T-helper 2 cell treated with Interferon-gamma antibody and Interleukin-4, amounts not matched to agents 5 μg/mL and 100 μg/mL, for 36 hours (primary cell): Measurements from ENCODE around the gene MEF2A.
"Not testable (repeated sequence)": the region's sequence is repeated elsewhere in the genome, so short reads cannot be mapped to it uniquely, and the experiment has no call there.

Experiments used
- DNase-seq: peaks from one replicate; pipeline ENCODE4 v3.0.0; 2021; ENCODE audit warnings: low spot score
- H3K27ac Mint-ChIP-seq: one replicate; pipeline ENCODE4 v1.8.0; 2021; ENCODE audit warnings: mild to moderate bottlenecking, mixed read lengths
- H3K27me3 Mint-ChIP-seq: one replicate; pipeline ENCODE4 v1.8.0; 2021; ENCODE audit warnings: low read depth, mixed read lengths
- H3K36me3 Mint-ChIP-seq: one replicate; pipeline ENCODE4 v1.8.0; 2021; ENCODE audit warnings: low read depth, mixed read lengths
- H3K4me1 Mint-ChIP-seq: one replicate; pipeline ENCODE4 v1.8.0; 2021; ENCODE audit warnings: low read depth, mixed read lengths
- H3K4me3 Mint-ChIP-seq: one replicate; pipeline ENCODE4 v1.8.0; 2022; ENCODE audit warnings: mild to moderate bottlenecking, moderate library complexity, mixed read lengths
- H3K9me3 Mint-ChIP-seq: one replicate; pipeline ENCODE4 v1.8.0; 2021; ENCODE audit warnings: mixed read lengths

MEF2A gene

DNA sequence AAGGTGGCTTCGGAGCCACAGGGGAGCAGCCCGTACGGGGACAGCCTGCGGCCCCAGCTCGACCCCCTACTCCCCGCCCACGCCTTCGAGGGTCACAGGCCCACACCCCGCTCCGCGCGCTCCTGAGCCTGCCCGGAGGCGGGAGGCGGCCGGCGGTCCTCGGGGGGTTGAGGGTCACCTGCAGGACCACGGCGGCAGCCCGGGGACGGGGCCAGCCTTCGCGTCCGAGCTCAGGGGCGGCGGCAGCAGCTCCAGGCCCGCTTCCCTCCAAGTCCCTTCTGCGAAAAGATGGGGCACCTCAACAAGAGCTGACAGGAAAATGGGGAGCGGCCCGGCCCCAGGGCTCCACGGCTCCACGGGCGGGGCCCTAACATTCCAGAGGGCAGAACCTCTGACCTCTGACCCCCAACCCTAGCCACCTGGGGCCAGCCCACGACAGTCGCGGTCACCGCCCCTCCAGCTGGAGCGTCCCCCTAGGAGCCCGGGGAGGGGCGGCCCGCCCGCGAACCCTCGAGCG lies 167.0 kb downstream of the MEF2A start:
- peaks cover 8% of the 10 kb centered on the region for H3K36me3 Mint-ChIP-seq
- H3K27me3 Mint-ChIP-seq: no peaks in the 10 kb centered on the region
- no peak overlapping the region for H3K27ac Mint-ChIP-seq
- peak; percentile 14 for DNase-seq
- H3K9me3 Mint-ChIP-seq: no peaks in the 10 kb centered on the region
- peak overlapping the region; percentile 82 for H3K4me3 Mint-ChIP-seq
- H3K4me1 Mint-ChIP-seq: peaks cover 21% of the 10 kb centered on the region

DNA sequence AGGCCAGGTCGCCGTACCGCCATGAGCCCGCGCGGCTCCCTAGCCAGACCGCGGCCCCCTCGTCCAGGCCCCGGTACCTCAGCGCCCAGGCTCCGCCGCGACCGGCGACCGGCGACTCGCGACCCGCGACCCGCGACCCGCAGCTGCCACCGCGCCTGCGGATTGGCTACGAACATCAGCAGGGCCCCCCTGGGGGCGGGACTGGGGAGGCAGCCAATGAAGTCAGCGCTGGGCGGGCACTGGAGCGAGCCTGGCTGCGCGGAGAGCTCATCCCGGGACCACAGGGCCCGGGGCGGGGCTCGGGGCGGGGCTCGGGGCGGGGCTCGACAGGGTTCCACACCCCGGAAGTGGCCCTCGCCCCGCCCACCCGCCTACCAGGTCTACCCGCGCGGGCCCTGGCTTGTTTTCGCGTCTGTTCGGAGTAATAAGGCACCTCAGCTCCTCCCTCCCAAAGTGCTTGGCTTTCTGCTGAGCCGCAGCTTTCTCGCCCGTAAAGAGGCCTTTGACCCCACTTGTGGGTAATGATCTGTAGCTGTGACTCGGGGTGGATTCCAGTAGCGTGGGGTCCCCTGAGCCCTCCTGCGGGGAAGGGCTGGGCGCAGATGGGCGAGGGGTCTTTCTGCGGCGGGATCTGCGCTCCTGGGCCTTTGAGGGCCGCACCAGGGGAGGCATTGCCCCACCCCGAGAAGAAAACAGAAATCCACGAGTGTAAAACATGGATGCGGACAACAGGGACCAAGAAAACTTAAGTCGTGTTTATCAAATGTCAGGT lies 167.7 kb downstream of the MEF2A start, which contains the start of gene LYSMD4:
TSS of gene LYSMD4 (minus strand) at position 170 of the 772 bp plus-strand sequence. CDS start 1,438 bp downstream, outside the sequence.
- peak; percentile 96 for DNase-seq
- peaks cover 21% of the 10 kb centered on the region for H3K4me1 Mint-ChIP-seq
- peak within 1 kb of the TSS; percentile 95 for H3K27ac Mint-ChIP-seq
- H3K27me3 Mint-ChIP-seq: no peaks in the 10 kb centered on the region
- peaks cover 8% of the 10 kb centered on the region for H3K36me3 Mint-ChIP-seq
- peak within 1 kb of the TSS; percentile 85 for H3K4me3 Mint-ChIP-seq
- H3K9me3 Mint-ChIP-seq: no peaks in the 10 kb centered on the region

DNA sequence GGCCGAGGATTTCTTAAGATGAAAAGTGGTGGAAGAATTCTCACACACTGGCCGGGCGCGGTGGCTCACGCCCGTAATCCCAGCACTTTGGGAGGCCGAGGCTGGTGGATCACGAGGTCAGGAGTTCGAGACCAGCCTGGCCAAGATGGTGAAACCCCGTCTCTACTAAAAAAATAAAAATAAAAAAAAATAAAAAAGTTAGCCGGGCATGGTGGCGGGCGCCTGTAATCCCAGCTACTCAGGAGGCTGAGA lies 168.2 kb downstream of the MEF2A start:
- H3K36me3 Mint-ChIP-seq, H3K9me3 Mint-ChIP-seq, DNase-seq, H3K27me3 Mint-ChIP-seq: not testable (repeated sequence)
- peaks cover 21% of the 10 kb centered on the region for H3K4me1 Mint-ChIP-seq
- peak overlapping the region; percentile 95 for H3K27ac Mint-ChIP-seq
- H3K4me3 Mint-ChIP-seq: peak overlapping the region; percentile 85

DNA sequence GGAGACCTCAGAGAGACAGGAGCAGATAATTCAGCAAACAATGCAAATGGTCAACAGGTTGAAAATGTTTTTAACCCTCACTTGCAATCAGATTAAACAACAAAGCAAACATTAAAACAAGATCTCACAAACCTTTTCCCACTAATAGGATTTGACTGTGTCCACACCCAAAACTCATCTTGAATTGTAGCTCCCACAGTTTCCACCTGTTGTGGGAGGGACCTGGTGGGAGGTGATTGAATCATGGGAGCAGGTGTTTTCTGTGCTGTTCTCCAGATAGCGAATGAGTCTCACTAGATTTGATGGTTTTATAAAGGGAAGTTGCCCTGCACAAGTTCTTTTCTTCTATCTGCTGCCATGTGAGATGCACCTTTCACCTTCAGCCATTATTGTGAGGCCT lies 168.8 kb downstream of the MEF2A start:
- H3K4me1 Mint-ChIP-seq: peaks cover 21% of the 10 kb centered on the region
- H3K4me3 Mint-ChIP-seq: peak overlapping the region; percentile 32
- DNase-seq: no peak
- peak overlapping the region; percentile 60 for H3K27ac Mint-ChIP-seq
- H3K36me3 Mint-ChIP-seq: peaks cover 2% of the 10 kb centered on the region
- no peaks in the 10 kb centered on the region for H3K9me3 Mint-ChIP-seq
- H3K27me3 Mint-ChIP-seq: no peaks in the 10 kb centered on the region

DNA sequence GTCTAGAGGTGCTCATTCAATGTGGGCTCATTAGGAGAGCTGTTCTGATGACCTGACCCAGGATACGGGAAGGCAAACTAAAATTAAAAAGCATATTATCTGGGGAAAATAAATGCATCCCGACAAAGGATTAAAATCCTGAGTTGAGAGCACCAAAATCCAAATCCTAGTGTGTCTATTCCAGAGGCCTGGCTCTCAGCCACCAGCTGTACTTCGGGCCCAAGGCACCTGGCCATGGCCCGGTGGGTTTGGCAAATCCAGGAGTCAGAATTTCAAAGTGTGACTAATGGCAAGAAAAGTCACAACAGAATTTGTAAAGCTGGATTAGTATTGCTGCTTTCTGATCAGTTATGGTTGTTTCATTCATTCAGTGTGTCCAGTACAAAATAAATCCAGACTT lies 170.1 kb downstream of the MEF2A start:
- no peaks in the 10 kb centered on the region for H3K27me3 Mint-ChIP-seq
- no peak overlapping the region for H3K4me3 Mint-ChIP-seq
- H3K9me3 Mint-ChIP-seq: no peaks in the 10 kb centered on the region
- no peak overlapping the region for H3K27ac Mint-ChIP-seq
- peaks cover 21% of the 10 kb centered on the region for H3K4me1 Mint-ChIP-seq
- peaks cover 2% of the 10 kb centered on the region for H3K36me3 Mint-ChIP-seq
- DNase-seq: no peak

DNA sequence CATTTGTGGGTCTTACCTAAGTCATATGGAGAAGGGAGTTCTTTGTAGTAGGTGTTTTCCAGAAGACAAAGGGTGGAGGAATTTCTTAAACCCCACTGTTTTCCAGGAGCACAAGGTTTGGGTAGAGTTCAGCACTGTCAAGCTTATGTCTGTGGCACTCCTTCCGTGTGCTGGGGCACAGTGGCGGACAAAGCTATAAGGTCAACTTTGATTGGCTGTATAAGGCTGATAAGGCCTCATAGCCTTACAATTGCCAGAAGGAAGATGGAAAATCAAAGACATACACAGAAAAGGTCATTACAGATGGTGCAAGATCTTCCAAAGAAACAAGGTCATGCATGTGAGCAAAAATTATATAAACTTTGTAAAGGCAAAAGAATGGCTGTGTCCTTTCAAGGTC lies 170.9 kb downstream of the MEF2A start:
- Mint-ChIP-seq H3K9me3 (no peaks in the 10 kb centered on the region), H3K4me3 (no peak overlapping the region), H3K27ac (no peak overlapping the region), H3K4me1 (peaks cover 17% of the 10 kb centered on the region), H3K27me3 (no peaks in the 10 kb centered on the region), H3K36me3 (no peaks in the 10 kb centered on the region)
- no peak for DNase-seq

DNA sequence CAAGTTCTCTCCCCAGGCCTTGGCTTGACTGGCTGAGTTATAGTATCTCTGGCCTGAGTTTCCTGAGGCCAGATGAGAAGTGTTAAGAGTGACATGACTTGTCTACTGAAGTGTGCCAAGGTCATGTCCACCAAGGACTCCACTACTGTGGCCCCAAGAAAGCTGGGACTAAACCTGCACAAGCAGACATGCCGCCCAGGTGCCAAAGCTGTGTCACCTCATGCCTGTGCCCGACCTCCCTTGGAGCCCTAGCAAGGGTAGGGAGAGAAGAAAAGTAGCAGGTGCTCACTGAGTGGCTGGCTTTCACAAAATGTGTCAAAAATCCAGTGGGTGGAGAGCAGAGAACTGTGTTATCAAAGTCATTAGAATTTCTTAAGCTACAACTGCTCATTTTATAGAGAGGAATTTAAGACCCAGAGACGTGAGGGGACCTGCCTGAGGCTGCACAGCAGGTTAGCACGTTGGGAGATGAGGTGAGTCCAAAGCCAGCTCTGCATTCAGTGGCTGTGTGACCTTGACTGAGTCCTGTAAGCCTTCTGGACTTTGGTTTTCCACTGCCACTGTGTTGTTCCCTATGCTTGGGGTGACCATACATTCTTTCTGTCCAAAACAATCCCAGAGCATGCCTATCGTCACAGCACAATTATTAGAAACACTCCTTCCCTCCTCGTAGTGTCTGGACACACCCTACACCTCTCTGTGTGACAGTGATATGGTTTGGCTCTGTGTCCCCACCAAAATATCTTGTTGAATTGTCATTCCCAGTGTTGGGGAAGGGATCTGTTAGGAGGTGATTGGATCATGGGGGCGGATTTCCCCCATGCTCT lies 172.4 kb downstream of the MEF2A start:
- Mint-ChIP-seq H3K4me3 (no peak overlapping the region), H3K4me1 (peaks cover 9% of the 10 kb centered on the region)
- no peak for DNase-seq

DNA sequence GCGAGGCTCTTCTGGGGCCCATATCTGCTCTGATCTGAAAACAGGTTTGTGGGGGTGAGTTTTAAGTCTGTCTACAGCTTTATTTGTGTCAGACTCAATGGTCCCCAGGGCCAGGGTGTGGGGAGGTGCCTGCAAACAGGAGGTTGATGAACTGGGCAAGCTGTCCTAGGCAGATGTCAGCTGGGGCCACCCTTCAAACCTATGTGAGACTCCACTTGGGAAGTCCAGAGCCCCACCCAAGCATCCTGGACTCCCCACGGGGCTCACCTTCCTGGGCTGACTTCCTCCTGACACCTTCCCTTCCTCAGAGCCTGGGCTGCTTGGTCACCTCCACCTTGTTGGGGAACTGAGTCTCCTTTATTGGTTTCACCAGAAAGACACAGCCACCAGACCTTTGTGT lies 176.1 kb downstream of the MEF2A start:
- Mint-ChIP-seq H3K27me3 (peaks cover 4% of the 10 kb centered on the region), H3K27ac (no peak overlapping the region), H3K4me3 (no peak overlapping the region), H3K4me1 (peaks cover 2% of the 10 kb centered on the region), H3K9me3 (no peaks in the 10 kb centered on the region), H3K36me3 (no peaks in the 10 kb centered on the region)
- DNase-seq: no peak

More for the DNA sequence above, 172.4 kb downstream of the MEF2A start:
- Mint-ChIP-seq H3K36me3 (no peaks in the 10 kb centered on the region), H3K27ac (no peak overlapping the region), H3K9me3 (no peaks in the 10 kb centered on the region), H3K27me3 (no peaks in the 10 kb centered on the region)

DNA sequence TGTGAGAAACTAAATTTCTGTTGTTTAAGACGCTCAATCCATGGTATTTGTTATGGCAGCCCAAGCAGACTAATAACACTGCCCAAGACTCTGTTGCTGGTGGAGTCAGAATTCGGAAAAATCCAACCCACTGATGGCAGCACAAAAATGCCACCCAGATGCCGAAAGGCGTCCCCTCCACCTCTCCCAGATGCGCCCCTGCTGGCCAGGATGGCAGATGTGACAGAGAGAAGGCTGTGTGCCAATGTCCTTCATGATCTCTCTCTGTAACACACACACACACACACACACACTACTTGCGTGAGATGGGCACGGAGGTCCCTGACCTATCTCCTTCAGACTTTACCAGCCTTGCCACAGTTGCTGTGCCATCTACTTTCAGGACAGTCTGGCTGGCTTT lies 178.4 kb downstream of the MEF2A start:
- Mint-ChIP-seq H3K4me1 (no peaks in the 10 kb centered on the region), H3K27ac (no peak overlapping the region), H3K27me3 (peaks cover 4% of the 10 kb centered on the region), H3K4me3 (no peak overlapping the region), H3K9me3 (no peaks in the 10 kb centered on the region), H3K36me3 (no peaks in the 10 kb centered on the region)
- no peak for DNase-seq

DNA sequence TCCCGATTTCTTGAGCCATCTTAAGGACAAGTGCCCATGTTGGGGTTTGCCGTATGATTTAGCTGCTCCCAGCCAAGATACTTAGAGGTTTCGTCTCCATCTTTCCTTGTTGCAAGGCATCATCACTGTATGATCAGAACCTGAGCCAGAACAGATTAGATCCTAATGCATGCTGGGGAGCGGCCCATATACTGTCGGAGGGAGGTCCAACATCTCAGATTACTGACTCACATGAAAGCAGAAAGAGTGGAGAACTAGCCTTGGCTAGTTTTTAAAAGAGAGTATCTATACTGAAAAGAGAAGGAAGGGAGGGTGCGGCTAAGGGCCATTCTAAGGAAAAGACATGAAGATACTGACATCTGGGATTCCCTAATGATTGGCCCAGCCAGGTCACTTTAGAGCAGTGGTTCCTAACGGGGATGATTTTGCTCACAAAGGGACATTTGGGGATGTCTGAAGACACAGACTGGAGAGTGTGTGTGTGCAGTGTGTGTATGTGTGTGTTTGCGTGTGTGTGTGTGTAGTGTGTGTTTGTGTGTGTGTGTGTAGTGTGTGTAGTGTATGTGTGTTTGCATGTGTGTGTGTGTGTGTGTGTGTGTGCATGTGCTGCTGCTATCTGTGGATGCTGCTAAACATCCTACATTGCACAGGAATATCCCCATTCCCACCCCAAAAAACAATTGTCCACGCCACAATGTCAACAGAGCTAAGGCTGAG lies 179.7 kb downstream of the MEF2A start:
- H3K4me1 Mint-ChIP-seq: peaks cover 2% of the 10 kb centered on the region
- DNase-seq: no peak
- no peaks in the 10 kb centered on the region for H3K9me3 Mint-ChIP-seq
- no peak overlapping the region for H3K27ac Mint-ChIP-seq
- no peak overlapping the region for H3K4me3 Mint-ChIP-seq
- H3K27me3 Mint-ChIP-seq: peaks cover 4% of the 10 kb centered on the region
- no peaks in the 10 kb centered on the region for H3K36me3 Mint-ChIP-seq

DNA sequence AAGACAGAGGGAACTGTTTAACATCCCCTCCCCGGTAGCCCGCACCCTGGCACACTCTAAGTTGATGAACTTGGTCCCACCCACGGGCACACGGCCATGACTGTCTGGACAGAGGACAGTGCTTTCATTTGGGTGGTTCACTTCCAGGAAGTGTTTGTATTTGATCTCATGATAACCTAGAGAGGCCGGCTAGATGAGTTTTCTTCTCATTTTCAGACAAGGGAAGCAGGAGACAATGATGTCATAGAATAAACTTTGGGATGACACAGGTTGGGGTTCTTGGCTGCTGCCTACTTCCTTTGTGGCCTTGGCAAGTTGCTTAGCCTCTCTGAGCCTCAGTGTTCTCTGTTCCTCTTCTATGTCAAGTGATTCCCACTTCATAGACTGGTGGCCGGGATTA lies 183.6 kb downstream of the MEF2A start:
- Mint-ChIP-seq H3K9me3 (no peaks in the 10 kb centered on the region), H3K27ac (no peak overlapping the region), H3K4me3 (no peak overlapping the region), H3K27me3 (peaks cover 4% of the 10 kb centered on the region), H3K36me3 (no peaks in the 10 kb centered on the region), H3K4me1 (peaks cover 2% of the 10 kb centered on the region)
- no peak for DNase-seq

DNA sequence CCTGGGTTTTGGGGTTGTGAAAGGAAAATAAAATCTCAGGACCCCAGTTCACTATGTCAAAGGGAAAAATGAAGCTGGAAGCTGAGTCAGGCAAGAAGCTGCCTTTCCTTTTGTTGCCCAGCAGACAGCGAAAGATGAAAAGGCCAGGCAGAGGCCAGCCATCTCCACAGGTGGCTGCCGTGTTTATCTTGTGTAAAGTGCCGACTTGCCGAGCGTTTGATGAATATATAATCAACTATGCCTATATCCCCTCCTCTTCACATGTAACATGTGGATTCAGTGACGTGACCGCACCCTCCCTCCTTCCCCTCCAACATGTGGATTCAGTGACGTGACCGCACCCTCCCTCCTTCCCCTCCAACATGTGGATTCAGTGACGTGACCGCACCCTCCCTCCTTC lies 184.5 kb downstream of the MEF2A start:
- not testable (repeated sequence) for H3K4me3 Mint-ChIP-seq, H3K27ac Mint-ChIP-seq, H3K27me3 Mint-ChIP-seq, H3K36me3 Mint-ChIP-seq, DNase-seq, H3K9me3 Mint-ChIP-seq, H3K4me1 Mint-ChIP-seq

DNA sequence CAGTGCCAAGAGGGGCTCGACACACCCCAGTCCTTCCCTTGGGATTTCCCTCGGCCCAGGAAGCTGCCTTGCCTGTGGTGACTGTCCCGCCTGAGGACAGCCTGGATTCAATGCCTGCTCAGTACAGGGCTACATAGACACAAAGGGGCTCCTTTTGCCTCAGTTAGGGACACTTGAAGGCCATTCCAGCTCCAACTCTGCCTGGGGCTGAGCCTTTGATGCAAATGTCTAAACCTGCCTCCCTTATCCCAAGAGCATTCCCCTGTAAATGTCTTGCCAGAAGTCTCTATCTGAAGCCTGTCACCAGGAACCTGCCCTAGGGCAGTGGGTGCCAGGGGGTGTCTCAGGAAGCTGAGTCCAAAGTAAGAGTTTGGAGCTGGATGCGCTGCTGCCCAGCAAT lies 186.8 kb downstream of the MEF2A start:
- H3K4me1 Mint-ChIP-seq: peaks cover 8% of the 10 kb centered on the region
- H3K27me3 Mint-ChIP-seq: no peaks in the 10 kb centered on the region
- H3K4me3 Mint-ChIP-seq: no peak overlapping the region
- DNase-seq: no peak
- H3K9me3 Mint-ChIP-seq: no peaks in the 10 kb centered on the region
- H3K27ac Mint-ChIP-seq: no peak overlapping the region
- no peaks in the 10 kb centered on the region for H3K36me3 Mint-ChIP-seq

DNA sequence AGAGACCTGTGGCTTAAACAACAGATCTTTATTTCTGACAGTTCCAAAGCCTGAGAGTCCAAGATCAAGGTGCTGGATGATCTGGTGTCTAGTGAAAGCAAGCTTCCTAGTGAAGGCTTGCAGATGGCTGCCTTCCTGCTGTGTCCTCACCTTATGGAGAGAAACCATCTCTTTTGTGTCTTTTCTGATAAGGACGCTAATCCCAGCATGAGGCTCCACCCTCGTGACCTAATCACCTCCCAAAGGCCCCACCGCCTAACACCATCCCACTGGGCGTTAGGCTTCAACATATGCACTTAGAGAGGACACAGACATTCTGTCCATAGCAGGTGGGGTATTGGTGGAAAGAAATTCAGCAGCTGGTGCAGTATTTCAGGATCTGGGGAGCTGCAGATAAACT lies 187.3 kb downstream of the MEF2A start:
- H3K9me3 Mint-ChIP-seq: no peaks in the 10 kb centered on the region
- DNase-seq: no peak
- no peak overlapping the region for H3K4me3 Mint-ChIP-seq
- H3K27me3 Mint-ChIP-seq: peaks cover under 1% of the 10 kb centered on the region
- H3K4me1 Mint-ChIP-seq: peaks cover 8% of the 10 kb centered on the region
- H3K36me3 Mint-ChIP-seq: no peaks in the 10 kb centered on the region
- H3K27ac Mint-ChIP-seq: no peak overlapping the region
